Astrocyte of the cerebellum (primary cell): ENCODE data around the gene AURKAIP1.
A peak's percentile ranks its signal among the peaks of the same experiment; 100 is the strongest.

Experiments
- DNase-seq: peaks from one replicate; pipeline ENCODE4 v3.0.0-alpha.2; 2011; ENCODE audit warnings: low read depth
- H3K4me3 ChIP-seq: 2 replicates; pipeline ENCODE4 v1.5.1; 2011; ENCODE audit warnings: mild to moderate bottlenecking, low read depth, low read length, moderate library complexity
- in situ Hi-C: cut with HindIII; loops from 2 replicates; pipeline ENCODE4 v1.10.0; 2017; ENCODE audit warnings: low sequenced_read_pairs
- TF ChIP-seq, protein P1 (sequence below): IDR thresholded peaks from 2 replicates; pipeline ENCODE4 v1.5.1; 2012; ENCODE audit warnings: low read length, low read depth, moderate library complexity, mild to moderate bottlenecking; ENCODE audit errors: missing control alignments

Gene AURKAIP1

DNA sequence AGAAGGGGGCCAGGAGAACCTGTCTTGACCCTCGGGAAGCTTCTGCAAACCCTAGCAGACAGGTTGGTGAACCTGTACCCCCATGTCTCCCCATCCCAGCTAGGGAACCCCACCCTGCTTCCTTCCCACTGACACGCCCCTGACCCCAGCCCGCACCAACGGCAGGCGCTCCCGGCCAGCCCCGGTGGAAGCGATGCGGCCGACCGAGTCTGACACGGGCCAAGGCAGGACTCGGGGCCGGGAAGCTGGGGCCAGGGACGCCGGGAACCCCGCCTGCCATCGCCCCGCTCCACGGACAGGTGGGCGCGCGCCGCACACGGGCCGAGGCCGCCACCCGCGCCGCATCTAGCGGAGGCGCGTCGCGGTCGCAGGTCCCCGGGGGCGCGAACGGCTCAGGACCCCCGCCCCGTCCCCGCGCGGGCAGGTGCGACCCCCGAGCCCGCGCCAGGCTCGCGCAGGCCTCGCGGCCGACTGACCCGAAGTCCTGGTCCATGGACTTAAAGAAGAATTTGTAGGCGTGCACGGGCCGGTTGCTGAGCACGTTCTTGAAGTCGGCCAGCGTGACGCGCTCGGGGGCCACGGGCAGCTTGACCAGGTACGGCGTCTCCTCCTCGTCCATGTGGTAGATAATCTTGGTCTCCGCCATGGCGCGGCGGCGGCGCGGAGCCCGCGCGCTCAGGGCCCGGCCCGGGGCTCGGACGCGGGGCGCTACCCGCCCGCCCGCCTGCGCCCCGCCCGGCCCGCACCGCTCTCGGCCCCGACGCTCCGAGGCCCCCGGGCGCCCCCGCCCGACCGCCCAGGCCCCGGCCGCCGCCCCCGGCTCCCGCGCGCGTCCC lies 26.4 kb downstream of the AURKAIP1 start:
- DNase-seq = no peak
- TF ChIP-seq, protein P1, sequence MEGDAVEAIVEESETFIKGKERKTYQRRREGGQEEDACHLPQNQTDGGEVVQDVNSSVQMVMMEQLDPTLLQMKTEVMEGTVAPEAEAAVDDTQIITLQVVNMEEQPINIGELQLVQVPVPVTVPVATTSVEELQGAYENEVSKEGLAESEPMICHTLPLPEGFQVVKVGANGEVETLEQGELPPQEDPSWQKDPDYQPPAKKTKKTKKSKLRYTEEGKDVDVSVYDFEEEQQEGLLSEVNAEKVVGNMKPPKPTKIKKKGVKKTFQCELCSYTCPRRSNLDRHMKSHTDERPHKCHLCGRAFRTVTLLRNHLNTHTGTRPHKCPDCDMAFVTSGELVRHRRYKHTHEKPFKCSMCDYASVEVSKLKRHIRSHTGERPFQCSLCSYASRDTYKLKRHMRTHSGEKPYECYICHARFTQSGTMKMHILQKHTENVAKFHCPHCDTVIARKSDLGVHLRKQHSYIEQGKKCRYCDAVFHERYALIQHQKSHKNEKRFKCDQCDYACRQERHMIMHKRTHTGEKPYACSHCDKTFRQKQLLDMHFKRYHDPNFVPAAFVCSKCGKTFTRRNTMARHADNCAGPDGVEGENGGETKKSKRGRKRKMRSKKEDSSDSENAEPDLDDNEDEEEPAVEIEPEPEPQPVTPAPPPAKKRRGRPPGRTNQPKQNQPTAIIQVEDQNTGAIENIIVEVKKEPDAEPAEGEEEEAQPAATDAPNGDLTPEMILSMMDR = no peak
- in situ Hi-C loops = no loop called here
- H3K4me3 ChIP-seq = peak overlapping the region; percentile 66

DNA sequence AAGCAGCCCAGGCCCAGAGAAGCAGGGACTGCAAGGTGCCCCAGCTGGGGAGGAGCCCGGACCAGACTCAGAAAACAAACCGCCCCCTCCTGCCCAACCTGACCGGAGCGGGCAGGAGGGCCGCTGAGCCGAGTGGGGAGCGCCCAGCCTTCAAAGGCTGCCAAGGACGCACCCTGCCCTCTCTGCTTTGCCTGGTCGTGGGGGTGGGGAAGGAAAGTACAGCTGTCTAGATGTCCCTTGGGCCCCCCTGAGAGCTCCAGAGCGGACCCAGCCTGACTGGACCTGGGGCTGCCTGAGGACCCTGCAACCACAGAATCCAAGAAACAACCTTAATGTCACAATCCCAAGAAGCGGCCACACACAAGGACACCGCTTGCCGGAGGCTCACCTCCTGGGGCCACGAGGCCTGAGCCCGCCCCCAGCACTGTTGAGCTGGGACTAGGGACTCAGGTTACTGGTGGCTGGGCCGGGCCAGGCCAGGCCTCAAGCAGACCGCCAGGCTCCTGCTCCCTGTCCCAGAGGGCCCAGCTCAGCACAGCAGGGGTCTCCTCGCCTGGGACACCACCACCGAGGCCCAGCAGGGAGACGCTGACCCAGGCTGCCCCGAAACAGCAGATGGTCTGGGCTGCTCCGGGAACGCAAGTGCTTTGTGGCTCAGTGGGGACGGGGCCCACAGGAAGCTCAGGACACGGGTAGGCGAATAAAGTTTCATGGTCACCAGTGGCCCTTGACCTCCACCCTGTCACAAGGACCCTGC lies 27.2 kb downstream of the AURKAIP1 start:
- in situ Hi-C loops = no loop called here
- TF ChIP-seq, protein P1 = no peak
- no peak for DNase-seq
- peak overlapping the region; percentile 66 for H3K4me3 ChIP-seq

DNA sequence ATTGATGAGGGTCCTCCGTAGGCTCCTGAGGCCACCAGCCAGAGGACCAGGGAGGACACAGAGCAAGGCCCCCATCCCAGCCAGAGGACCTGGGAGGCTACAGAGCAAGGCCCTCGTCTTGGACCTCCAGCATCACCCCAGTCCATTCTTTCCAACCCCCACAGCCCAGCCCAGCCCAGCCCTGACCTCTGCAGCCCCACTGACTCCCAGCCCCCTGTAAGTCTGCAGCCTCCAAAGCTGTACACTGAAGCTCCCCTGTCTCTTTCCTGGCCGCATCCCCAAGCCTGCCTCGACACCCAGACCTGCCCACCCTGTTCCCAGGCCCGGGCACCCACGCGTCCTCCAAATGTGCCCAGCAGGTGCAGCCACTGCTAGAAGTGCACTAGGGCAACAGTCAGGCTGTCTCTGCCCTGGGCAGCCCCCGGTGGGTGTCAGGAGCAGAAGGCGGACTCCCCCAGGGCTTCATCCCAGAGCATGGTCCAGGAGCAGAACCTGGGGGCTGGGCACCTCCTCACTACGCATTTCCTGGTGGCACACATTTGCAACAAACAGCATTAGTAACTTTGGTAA lies 27.9 kb downstream of the AURKAIP1 start:
- in situ Hi-C loops = no loop called here
- TF ChIP-seq, protein P1 = no peak
- no peak for DNase-seq
- H3K4me3 ChIP-seq = peak overlapping the region; percentile 66

DNA sequence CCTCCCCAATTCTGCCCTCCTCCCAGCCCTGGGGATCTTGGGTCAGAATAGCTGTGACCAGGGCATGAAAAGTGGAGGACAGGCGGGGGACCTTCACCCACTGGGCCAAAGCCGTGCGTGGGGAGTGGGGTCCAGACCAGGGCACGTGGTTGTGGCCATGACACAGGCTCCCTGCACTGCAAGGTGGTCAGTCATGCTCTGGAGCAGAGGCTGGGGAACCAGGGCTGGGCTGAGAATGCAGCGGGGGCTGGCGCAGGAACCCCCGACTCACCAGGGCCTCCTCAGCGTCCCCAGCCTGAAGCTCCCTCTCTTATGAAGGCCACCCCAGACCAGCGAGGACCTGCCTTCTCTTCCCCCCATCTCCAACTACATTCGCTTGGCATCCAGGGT lies 28.5 kb downstream of the AURKAIP1 start:
- H3K4me3 ChIP-seq = no peak overlapping the region
- DNase-seq = no peak
- in situ Hi-C loops = no loop called here
- TF ChIP-seq, protein P1 = no peak

DNA sequence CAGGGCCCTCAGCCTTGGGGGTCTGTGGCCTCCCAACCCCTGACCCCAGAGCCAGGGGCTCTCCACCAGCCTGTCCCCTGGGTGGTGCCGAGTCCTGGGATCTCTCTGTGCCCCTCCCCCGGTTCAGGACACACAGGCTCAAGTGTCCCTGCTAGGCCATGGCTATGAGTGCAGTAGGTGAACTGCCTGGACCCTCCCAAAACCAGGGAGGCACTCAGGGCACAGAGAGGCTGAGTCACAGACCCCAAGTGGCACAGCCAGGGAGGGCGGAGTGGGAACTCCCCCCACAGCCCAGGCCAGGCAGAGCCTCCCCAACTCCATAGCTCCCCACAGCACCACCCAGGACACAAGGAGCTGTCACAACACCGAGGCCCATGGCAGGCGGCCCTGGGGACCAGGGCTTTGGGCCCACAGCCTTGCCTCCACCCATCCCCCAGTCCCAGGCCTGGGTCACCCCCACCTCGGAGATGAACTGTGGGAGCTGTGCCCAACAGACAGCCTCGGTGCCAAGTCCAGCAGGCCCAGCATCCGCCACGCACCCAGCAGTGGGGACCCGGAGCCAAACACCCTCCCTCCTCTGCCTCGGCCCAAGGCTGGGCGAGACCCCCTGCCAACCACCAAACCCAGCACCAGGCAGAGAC lies 29.0 kb downstream of the AURKAIP1 start:
- no peak for DNase-seq
- no peak overlapping the region for H3K4me3 ChIP-seq
- in situ Hi-C loops = no loop called here
- TF ChIP-seq, protein P1 = no peak

DNA sequence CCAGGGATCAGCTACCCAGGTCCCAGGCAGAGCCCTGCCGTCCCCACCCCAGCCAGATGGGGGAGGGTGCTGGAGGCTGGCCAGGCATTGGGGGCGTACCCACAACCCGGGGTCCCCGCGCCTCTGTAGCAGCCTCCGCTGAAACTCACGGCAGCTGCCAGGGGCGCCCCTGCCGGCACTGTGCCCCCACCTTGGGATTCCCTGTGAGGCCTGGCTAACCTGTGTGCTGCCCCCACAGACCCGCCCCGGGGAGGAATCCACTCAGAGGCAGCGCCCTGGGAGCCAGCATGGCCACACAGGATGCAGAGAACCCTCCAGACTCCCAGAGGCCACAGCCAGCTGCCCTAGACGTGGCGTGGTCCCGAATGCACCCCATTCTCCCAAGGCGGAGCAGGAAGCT lies 29.6 kb downstream of the AURKAIP1 start:
- in situ Hi-C loops = no loop called here
- no peak overlapping the region for H3K4me3 ChIP-seq
- no peak for DNase-seq
- TF ChIP-seq, protein P1 = no peak
